Activated naive CD8-positive, alpha-beta T cell (primary cell): ENCODE results near the gene SELENOV.
A peak's percentile ranks its signal among the peaks of the same experiment; 100 is the strongest.
"Not testable (repeated sequence)": the region's sequence is repeated elsewhere in the genome, so short reads cannot be mapped to it uniquely, and the experiment has no call there.

Experiments used
- H3K27ac Mint-ChIP-seq: one replicate; pipeline ENCODE4 v1.8.0; 2021; ENCODE audit warnings: mixed read lengths
- H3K27me3 Mint-ChIP-seq: one replicate; pipeline ENCODE4 v1.8.0; 2021; ENCODE audit warnings: mixed read lengths
- H3K36me3 Mint-ChIP-seq: one replicate; pipeline ENCODE4 v1.8.0; 2021; ENCODE audit warnings: mixed read lengths
- H3K4me1 Mint-ChIP-seq: one replicate; pipeline ENCODE4 v1.8.0; 2021; ENCODE audit warnings: low read depth, mixed read lengths
- H3K4me3 Mint-ChIP-seq: one replicate; pipeline ENCODE4 v1.8.0; 2021; ENCODE audit warnings: mild to moderate bottlenecking, mixed read lengths
- H3K9me3 Mint-ChIP-seq: one replicate; pipeline ENCODE4 v1.8.0; 2021; ENCODE audit warnings: low read depth, mixed read lengths

The SELENOV gene, protein sequence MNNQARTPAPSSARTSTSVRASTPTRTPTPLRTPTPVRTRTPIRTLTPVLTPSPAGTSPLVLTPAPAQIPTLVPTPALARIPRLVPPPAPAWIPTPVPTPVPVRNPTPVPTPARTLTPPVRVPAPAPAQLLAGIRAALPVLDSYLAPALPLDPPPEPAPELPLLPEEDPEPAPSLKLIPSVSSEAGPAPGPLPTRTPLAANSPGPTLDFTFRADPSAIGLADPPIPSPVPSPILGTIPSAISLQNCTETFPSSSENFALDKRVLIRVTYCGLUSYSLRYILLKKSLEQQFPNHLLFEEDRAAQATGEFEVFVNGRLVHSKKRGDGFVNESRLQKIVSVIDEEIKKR

GRCh38 chr19:39514840-39515550, at the start of gene SELENOV:
Gene SELENOV (plus strand): TSS chr19:39515139. CDS start chr19:39515213, 74 bp downstream.
- Mint-ChIP-seq H3K27ac (no peak within 1 kb of the TSS), H3K4me1 (peaks cover 9% of the 10 kb centered on the region), H3K4me3 (peak within 1 kb of the TSS; percentile 83), H3K27me3 (peaks cover 19% of the 10 kb centered on the region), H3K9me3 (no peaks in the 10 kb centered on the region), H3K36me3 (no peaks in the 10 kb centered on the region)

- Mint-ChIP-seq H3K36me3 (peaks cover 3% of the 10 kb centered on the region), H3K27me3 (no peaks in the 10 kb centered on the region), H3K4me3 (no peak overlapping the region), H3K27ac (no peak overlapping the region), H3K4me1 (peaks cover 12% of the 10 kb centered on the region), H3K9me3 (no peaks in the 10 kb centered on the region)
These were observed 48.8 kb upstream of the SELENOV start for GRCh38 chr19:39465956-39466747.

DNA sequence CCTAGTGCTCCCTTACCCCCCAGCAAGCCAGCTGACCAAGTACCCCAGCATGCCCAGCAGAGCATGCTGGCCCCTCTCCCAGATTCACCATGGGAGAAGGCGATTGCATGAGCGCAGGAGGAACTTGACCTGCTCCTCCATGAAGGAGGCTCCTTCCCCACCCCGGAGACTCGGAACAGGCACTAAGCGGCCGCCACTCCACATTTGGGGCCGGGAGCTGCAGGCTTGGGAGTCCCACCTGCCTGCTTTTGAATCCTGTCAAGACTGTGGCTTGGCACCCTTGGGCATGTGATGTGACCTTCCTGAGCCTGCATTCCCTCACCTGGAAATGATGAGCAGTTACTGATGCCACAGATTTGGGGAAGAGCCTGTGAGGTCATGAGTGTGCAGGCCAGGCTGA, 47.0 kb upstream of the SELENOV start:
- Mint-ChIP-seq H3K27ac (no peak overlapping the region), H3K4me1 (peaks cover 18% of the 10 kb centered on the region), H3K36me3 (peaks cover 7% of the 10 kb centered on the region), H3K4me3 (no peak overlapping the region), H3K9me3 (no peaks in the 10 kb centered on the region), H3K27me3 (no peaks in the 10 kb centered on the region)

- Mint-ChIP-seq H3K27ac (no peak overlapping the region), H3K4me1 (peaks cover 18% of the 10 kb centered on the region), H3K9me3 (no peaks in the 10 kb centered on the region), H3K36me3 (peaks cover 7% of the 10 kb centered on the region), H3K27me3 (no peaks in the 10 kb centered on the region), H3K4me3 (no peak overlapping the region)
These were observed 45.9 kb upstream of the SELENOV start for GRCh38 chr19:39469036-39469435.

DNA sequence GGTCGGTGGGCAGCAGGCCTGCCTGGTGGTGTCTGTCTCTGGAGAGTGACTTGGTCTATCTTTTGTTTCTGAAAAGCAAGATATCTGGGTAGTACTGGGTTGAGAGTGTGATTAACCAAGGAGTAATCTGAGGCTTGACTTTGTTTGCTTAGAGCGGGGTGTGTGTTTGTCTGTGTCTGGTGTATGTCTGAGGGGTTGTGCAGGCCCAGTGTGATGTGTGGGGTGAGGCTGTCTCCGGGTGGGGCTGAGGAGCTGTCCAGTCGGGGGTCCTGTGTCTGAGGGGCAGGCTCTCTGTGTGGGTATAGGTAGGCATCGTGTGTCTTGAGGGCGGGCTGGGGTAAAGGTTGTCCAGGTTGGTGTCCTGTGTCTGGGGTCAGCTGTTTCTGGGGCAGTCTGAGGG, 45.4 kb upstream of the SELENOV start:
- no peaks in the 10 kb centered on the region for H3K9me3 Mint-ChIP-seq
- H3K4me3 Mint-ChIP-seq: no peak overlapping the region
- peak overlapping the region; percentile 74 for H3K27ac Mint-ChIP-seq
- H3K36me3 Mint-ChIP-seq: peaks cover 7% of the 10 kb centered on the region
- peaks cover 18% of the 10 kb centered on the region for H3K4me1 Mint-ChIP-seq
- no peaks in the 10 kb centered on the region for H3K27me3 Mint-ChIP-seq

- Mint-ChIP-seq H3K27me3 (no peaks in the 10 kb centered on the region), H3K4me3 (no peak overlapping the region), H3K36me3 (peaks cover 7% of the 10 kb centered on the region), H3K27ac (peak overlapping the region; percentile 90), H3K9me3 (no peaks in the 10 kb centered on the region), H3K4me1 (peaks cover 18% of the 10 kb centered on the region)
These were observed 44.1 kb upstream of the SELENOV start for GRCh38 chr19:39470724-39471339.

DNA sequence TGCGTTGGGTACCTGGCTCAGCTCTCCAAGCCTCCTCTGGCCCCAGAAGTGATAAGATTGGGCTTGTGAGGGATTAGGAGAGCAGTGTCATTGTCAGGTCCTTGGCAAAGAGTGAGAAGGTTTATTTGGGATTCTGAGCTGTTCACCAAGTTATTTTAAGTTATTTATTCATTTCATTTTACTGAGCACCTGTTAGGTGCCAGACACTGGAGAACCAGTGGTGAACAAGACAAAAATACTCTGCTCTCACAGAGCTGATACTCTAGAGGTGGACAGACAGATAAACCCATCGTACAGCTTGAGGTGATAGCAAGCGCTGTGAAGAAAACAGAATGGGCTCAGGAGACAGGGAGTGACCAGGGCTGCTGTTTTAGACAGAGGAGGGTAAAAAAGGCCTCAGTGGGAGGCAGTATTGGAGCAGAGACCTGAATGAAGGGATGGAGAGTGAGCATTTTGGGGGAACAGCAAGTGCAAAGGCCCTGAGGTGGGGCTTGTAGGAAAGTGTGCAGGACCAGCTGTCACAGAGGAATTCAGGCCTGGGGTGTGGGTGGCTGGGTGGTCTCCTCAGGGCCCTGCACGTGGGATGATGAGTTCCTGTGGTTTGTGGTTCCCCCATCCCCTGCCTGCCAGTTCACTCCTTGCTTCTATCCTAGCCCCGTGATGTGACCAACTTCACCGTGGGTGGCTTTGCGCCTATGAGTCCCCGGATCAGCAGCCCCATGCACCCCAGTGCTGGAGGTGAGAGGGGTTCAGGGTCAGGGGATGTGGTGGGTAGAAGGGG, 43.0 kb upstream of the SELENOV start:
- no peak overlapping the region for H3K4me3 Mint-ChIP-seq
- H3K36me3 Mint-ChIP-seq: peaks cover 7% of the 10 kb centered on the region
- peak overlapping the region; percentile 68 for H3K27ac Mint-ChIP-seq
- H3K4me1 Mint-ChIP-seq: peaks cover 18% of the 10 kb centered on the region
- H3K9me3 Mint-ChIP-seq: no peaks in the 10 kb centered on the region
- H3K27me3 Mint-ChIP-seq: no peaks in the 10 kb centered on the region

DNA sequence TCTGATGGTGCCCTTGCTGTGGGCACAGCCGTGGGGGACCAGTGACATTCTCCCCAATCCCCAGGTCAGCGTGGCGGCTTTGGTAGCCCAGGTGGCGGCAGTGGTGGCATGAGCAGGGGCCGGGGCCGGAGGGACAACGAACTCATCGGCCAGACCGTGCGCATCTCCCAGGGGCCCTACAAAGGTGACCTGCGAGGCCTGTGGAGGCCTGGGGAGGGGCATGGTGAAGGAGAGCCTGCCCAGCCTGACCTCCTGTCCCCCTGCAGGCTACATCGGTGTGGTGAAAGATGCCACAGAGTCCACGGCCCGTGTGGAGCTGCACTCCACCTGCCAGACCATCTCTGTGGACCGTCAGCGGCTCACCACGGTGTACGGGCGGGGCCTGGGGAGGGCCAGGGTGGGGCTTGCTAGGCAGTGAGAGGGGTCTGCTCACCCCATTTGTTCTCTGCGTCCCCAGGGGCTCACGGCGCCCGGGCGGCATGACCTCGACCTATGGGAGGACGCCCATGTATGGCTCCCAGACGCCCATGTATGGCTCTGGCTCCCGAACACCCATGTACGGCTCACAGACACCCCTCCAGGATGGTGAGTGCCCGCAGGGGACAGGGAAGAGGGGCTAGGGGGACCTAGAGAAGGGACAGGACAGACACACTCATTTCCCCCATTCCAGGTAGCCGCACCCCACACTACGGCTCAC, 42.0 kb upstream of the SELENOV start:
- peaks cover 18% of the 10 kb centered on the region for H3K4me1 Mint-ChIP-seq
- no peak overlapping the region for H3K27ac Mint-ChIP-seq
- no peak overlapping the region for H3K4me3 Mint-ChIP-seq
- peaks cover 7% of the 10 kb centered on the region for H3K36me3 Mint-ChIP-seq
- no peaks in the 10 kb centered on the region for H3K27me3 Mint-ChIP-seq
- no peaks in the 10 kb centered on the region for H3K9me3 Mint-ChIP-seq

GRCh38 chr19:39473443-39473960, 41.4 kb upstream of the SELENOV start:
- peaks cover 7% of the 10 kb centered on the region for H3K36me3 Mint-ChIP-seq
- no peak overlapping the region for H3K4me3 Mint-ChIP-seq
- H3K9me3 Mint-ChIP-seq: no peaks in the 10 kb centered on the region
- peaks cover 18% of the 10 kb centered on the region for H3K4me1 Mint-ChIP-seq
- no peak overlapping the region for H3K27ac Mint-ChIP-seq
- H3K27me3 Mint-ChIP-seq: no peaks in the 10 kb centered on the region

DNA sequence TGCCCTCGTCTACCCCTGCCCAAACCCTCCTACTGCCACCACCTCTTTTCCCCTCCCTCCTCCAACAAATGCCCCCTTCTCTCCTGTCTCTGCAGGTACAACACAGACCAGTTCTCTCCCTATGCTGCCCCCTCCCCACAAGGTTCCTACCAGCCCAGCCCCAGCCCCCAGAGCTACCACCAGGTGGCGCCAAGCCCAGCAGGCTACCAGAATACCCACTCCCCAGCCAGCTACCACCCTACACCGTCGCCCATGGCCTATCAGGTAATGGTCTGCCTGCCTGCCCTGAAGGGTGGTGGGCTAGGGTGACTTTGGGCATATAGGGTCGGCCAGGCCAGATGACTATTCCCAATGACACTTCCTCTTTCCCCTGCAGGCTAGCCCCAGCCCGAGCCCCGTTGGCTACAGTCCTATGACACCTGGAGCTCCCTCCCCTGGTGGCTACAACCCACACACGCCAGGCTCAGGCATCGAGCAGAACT, 40.8 kb upstream of the SELENOV start:
- H3K27ac Mint-ChIP-seq: no peak overlapping the region
- peaks cover 18% of the 10 kb centered on the region for H3K4me1 Mint-ChIP-seq
- H3K4me3 Mint-ChIP-seq: no peak overlapping the region
- H3K36me3 Mint-ChIP-seq: peaks cover 7% of the 10 kb centered on the region
- no peaks in the 10 kb centered on the region for H3K9me3 Mint-ChIP-seq
- no peaks in the 10 kb centered on the region for H3K27me3 Mint-ChIP-seq

DNA sequence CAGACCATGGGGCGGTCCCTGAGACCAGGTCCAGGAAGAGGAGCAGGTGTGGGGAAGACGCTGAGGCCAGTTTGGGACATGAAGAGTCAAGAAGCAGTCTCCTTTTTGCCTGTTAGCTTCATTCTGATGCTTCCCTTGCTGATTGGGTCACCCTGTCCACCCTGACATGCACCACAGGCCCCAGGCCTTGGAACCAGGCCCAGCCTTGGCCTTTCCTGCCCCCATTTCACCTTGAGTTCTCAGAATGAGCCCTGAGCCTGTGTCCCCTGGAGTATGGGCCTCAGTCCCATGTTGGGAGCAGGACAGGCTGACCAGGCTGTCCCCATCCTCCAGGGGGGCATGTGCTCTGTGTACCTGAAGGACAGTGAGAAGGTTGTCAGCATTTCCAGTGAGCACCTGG, 39.2 kb upstream of the SELENOV start:
- no peak overlapping the region for H3K27ac Mint-ChIP-seq
- peaks cover 4% of the 10 kb centered on the region for H3K36me3 Mint-ChIP-seq
- H3K27me3 Mint-ChIP-seq: no peaks in the 10 kb centered on the region
- peaks cover 21% of the 10 kb centered on the region for H3K4me1 Mint-ChIP-seq
- no peak overlapping the region for H3K4me3 Mint-ChIP-seq
- H3K9me3 Mint-ChIP-seq: no peaks in the 10 kb centered on the region

GRCh38 chr19:39479319-39479801, 35.6 kb upstream of the SELENOV start:
- not testable (repeated sequence) for H3K27ac Mint-ChIP-seq, H3K9me3 Mint-ChIP-seq
- peak overlapping the region; percentile 97 for H3K4me3 Mint-ChIP-seq

DNA sequence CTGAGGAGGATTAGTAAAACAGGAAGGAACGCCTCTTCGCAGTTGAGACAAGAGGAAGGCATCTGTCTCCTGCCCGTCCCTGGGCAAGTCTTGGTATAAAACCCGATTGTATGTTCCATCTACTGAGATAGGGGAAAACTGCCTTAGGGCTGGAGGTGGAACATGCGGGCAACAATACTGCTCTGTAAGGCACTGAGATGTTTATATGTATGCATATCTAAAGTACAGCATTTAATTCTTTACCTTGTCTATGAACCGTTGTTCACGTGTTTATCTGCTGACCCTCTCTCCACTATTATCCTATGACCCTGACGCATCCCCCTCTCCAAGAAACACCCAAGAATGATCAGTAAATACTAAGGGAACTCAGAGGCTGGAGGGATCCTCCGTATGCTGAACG, 35.0 kb upstream of the SELENOV start:
- H3K4me1 Mint-ChIP-seq: peaks cover 24% of the 10 kb centered on the region
- no peaks in the 10 kb centered on the region for H3K36me3 Mint-ChIP-seq
- H3K4me3 Mint-ChIP-seq: peak overlapping the region; percentile 97
- no peaks in the 10 kb centered on the region for H3K9me3 Mint-ChIP-seq
- H3K27me3 Mint-ChIP-seq: no peaks in the 10 kb centered on the region
- H3K27ac Mint-ChIP-seq: peak overlapping the region; percentile 89

More at GRCh38 chr19:39479319-39479801, 35.6 kb upstream of the SELENOV start:
- not testable (repeated sequence) for H3K27me3 Mint-ChIP-seq, H3K36me3 Mint-ChIP-seq
- peaks cover 24% of the 10 kb centered on the region for H3K4me1 Mint-ChIP-seq
